ENCODE data around the gene PROM2.

DNA sequence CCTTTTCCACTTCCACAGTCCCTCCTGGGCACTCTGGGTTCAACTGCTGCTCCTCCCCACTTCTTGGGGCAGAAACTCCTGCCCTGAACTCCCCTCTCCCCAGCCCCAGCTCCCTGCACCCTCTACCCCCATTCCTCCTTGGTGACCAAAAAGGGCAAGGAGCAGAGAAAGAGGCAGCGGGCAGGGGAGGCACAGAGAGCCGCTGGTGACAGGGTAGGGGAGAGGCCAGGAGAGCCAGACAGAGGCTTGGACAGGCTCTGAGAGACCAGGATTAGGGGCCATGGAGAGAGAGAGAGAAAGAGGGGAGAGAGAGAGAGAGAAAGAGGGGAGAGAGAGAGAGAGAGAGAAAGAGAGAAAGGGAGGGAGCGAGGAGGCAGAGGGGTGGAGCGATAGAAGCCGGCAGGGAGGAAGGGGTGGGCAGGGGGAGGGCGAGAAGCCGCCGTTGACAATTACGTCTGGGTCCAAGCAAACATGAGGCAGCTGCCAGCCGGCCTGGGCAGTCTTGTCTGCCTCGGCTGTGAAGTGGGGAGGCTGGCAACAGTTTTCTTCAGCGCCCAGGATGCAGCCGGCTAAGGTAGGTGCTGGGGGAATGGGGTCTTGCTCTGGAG, 22.7 kb downstream of the PROM2 start, which contains the start of gene KCNIP3:
- TF ChIP-seq EZH2 (IDR thresholded peaks at IDR 0.05; ENCODE audit: borderline replicate concordance, control insufficient read depth, low read depth, low read length) = no peak
- TF ChIP-seq, protein P1, sequence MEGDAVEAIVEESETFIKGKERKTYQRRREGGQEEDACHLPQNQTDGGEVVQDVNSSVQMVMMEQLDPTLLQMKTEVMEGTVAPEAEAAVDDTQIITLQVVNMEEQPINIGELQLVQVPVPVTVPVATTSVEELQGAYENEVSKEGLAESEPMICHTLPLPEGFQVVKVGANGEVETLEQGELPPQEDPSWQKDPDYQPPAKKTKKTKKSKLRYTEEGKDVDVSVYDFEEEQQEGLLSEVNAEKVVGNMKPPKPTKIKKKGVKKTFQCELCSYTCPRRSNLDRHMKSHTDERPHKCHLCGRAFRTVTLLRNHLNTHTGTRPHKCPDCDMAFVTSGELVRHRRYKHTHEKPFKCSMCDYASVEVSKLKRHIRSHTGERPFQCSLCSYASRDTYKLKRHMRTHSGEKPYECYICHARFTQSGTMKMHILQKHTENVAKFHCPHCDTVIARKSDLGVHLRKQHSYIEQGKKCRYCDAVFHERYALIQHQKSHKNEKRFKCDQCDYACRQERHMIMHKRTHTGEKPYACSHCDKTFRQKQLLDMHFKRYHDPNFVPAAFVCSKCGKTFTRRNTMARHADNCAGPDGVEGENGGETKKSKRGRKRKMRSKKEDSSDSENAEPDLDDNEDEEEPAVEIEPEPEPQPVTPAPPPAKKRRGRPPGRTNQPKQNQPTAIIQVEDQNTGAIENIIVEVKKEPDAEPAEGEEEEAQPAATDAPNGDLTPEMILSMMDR (IDR thresholded peaks at IDR 0.05 in 2 of 3, conservative IDR thresholded peaks at IDR 0.05 in 1 of 3; ENCODE audit: control insufficient read depth in 2 of 3, extremely low read depth in 1 of 3, insufficient read depth in 1 of 3, low read depth in 3 of 3, low read length in 3 of 3) = no peak
- no peak for TF ChIP-seq PAX5 (IDR thresholded peaks at IDR 0.05; ENCODE audit: borderline replicate concordance, low read depth, low read length)
- no peak for TF ChIP-seq ESRRA (IDR thresholded peaks at IDR 0.05; ENCODE audit: low read length)
- TF ChIP-seq REST (IDR thresholded peaks at IDR 0.05; ENCODE audit: low read depth, low read length) = no peak
- TF ChIP-seq CEBPB (IDR thresholded peaks at IDR 0.05; ENCODE audit: borderline replicate concordance in 1 of 2, low read depth in 2 of 2, low read length in 2 of 2) = no peak
- TF ChIP-seq, protein P2, sequence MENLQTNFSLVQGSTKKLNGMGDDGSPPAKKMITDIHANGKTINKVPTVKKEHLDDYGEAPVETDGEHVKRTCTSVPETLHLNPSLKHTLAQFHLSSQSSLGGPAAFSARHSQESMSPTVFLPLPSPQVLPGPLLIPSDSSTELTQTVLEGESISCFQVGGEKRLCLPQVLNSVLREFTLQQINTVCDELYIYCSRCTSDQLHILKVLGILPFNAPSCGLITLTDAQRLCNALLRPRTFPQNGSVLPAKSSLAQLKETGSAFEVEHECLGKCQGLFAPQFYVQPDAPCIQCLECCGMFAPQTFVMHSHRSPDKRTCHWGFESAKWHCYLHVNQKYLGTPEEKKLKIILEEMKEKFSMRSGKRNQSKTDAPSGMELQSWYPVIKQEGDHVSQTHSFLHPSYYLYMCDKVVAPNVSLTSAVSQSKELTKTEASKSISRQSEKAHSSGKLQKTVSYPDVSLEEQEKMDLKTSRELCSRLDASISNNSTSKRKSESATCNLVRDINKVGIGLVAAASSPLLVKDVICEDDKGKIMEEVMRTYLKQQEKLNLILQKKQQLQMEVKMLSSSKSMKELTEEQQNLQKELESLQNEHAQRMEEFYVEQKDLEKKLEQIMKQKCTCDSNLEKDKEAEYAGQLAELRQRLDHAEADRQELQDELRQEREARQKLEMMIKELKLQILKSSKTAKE (IDR thresholded peaks at IDR 0.05; ENCODE audit: low read depth, poor library complexity, severe bottlenecking) = no peak
- TF ChIP-seq FOXM1 (IDR thresholded peaks at IDR 0.05; ENCODE audit: low read depth, low read length) = no peak
- no peak for TF ChIP-seq POU2F2 (IDR thresholded peaks at IDR 0.05; ENCODE audit: borderline replicate concordance, low read depth, low read length)
- no peak for TF ChIP-seq TAF1 (IDR thresholded peaks at IDR 0.05; ENCODE audit: borderline replicate concordance, low read depth, low read length)
- TF ChIP-seq USF2 (IDR thresholded peaks at IDR 0.05; ENCODE audit: borderline replicate concordance, low read depth, low read length) = no peak
- no peak for TF ChIP-seq KDM1A (IDR thresholded peaks at IDR 0.05; ENCODE audit: borderline replicate concordance)
